ENCODE results near the gene ADAMTS8. TPM values are rescaled to one million over a fixed set of nuclear protein-coding genes. Genes with fewer than 3 reads are reported as not detected.

Gene ADAMTS8
- total and polyA plus RNA-seq, 4 donors: 0.02 to 0.08 (median 0.07) TPM; not detected in 1

DNA sequence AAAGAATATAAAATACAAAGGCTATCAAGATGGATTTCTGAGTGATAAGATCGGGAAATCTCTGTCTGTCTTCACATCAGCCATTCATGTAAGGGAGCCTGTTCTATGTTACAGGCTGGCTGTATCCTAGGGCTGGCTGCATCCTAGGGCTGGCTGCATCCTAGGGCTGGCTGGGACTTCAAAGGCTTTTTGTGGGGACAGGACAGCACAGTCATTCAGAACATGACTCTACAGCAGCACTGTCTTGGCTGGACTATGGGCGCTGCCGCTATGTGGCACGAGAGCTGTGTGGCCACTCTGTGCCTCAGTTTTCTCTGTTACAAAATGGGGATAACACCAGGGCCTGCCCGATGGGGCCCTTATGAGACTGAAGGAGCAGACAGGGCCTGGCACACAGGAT is 10.2 kb downstream of the ADAMTS8 start:
- Histone ChIP-seq H3K4me3 (ENCODE audit: low read depth in 1 of 3, low read length in 3 of 3) (no peak overlapping the region), H3K27ac (ENCODE audit: low read depth in 1 of 2, low read length in 2 of 2) (no peak overlapping the region), H3K36me3 (ENCODE audit: control insufficient read depth in 4 of 4, insufficient read depth in 3 of 4, low read depth in 1 of 4, low read length in 3 of 4) (no peaks in the 10 kb centered on the region), H3K4me1 (ENCODE audit: control insufficient read depth in 4 of 4, insufficient read depth in 4 of 4, low read length in 3 of 4) (peaks cover 0 to 5% (median 0%) of the 10 kb centered on the region in 4 donors), H3K9ac (ENCODE audit: low read depth in 1 of 2, low read length in 2 of 2) (no peak overlapping the region), H3K9me3 (ENCODE audit: control insufficient read depth in 4 of 4, low read length in 3 of 4) (no peaks in the 10 kb centered on the region), H3K27me3 (ENCODE audit: control insufficient read depth in 4 of 4, insufficient read depth in 4 of 4, low read length in 3 of 4) (no peaks in the 10 kb centered on the region)
- TF ChIP-seq GABPA (IDR thresholded peaks at IDR 0.05 in 1 of 2, conservative IDR thresholded peaks at IDR 0.05 in 1 of 2): no peak
- TF ChIP-seq HNF4A (conservative IDR thresholded peaks at IDR 0.05): no peak
- TF ChIP-seq, protein P1, sequence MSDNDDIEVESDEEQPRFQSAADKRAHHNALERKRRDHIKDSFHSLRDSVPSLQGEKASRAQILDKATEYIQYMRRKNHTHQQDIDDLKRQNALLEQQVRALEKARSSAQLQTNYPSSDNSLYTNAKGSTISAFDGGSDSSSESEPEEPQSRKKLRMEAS (IDR thresholded peaks at IDR 0.05): no peak
- no peak for TF ChIP-seq EGR1 (IDR thresholded peaks at IDR 0.05; ENCODE audit: low read depth in 2 of 2)
- WGBS: 95% methylated on average over 5 of the region's 5 CpGs
- no peak for DNase-seq (ENCODE audit: low spot score)

DNA sequence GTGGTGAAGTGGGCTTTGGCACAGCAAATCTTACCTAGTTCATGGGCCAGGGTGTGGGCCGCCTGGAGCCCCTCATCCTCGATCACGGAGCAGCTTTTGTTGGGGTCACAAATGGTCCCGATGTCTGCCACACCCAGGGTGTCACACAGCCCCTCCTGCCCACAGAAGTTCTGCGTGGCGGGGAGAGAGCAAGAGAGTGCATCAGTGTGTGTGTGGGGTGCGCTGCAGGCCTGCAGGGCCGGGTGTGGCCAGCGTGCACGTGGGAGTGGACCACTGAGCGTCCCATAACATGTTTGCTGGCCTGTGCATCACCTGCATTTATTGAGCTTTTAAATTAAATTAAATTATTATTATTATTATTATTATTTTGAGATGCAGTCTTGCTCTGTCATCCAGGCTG is 11.5 kb downstream of the ADAMTS8 start:
- no peak overlapping the region for H3K4me3 ChIP-seq (ENCODE audit: low read depth in 1 of 3, low read length in 3 of 3)
- peaks cover 0 to 5% (median 0%) of the 10 kb centered on the region in 4 donors for H3K4me1 ChIP-seq (ENCODE audit: control insufficient read depth in 4 of 4, insufficient read depth in 4 of 4, low read length in 3 of 4)
- H3K36me3 ChIP-seq (ENCODE audit: control insufficient read depth in 4 of 4, insufficient read depth in 3 of 4, low read depth in 1 of 4, low read length in 3 of 4): no peaks in the 10 kb centered on the region
- H3K27me3 ChIP-seq (ENCODE audit: control insufficient read depth in 4 of 4, insufficient read depth in 4 of 4, low read length in 3 of 4): no peaks in the 10 kb centered on the region
- TF ChIP-seq EGR1 (IDR thresholded peaks at IDR 0.05; ENCODE audit: low read depth in 2 of 2) (no peak), HNF4G (IDR thresholded peaks at IDR 0.05) (no peak), TAF1 (conservative IDR thresholded peaks at IDR 0.05) (no peak), RXRA (IDR thresholded peaks at IDR 0.05) (no peak), REST (IDR thresholded peaks at IDR 0.05) (no peak), HNF4A (conservative IDR thresholded peaks at IDR 0.05) (no peak)
- TF ChIP-seq, protein P2, sequence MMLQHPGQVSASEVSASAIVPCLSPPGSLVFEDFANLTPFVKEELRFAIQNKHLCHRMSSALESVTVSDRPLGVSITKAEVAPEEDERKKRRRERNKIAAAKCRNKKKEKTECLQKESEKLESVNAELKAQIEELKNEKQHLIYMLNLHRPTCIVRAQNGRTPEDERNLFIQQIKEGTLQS (IDR thresholded peaks at IDR 0.05): no peak
- no peaks in the 10 kb centered on the region for H3K9me3 ChIP-seq (ENCODE audit: control insufficient read depth in 4 of 4, low read length in 3 of 4)
- no peak for DNase-seq (ENCODE audit: low spot score)
- no peak overlapping the region for H3K9ac ChIP-seq (ENCODE audit: low read depth in 1 of 2, low read length in 2 of 2)
- H3K27ac ChIP-seq (ENCODE audit: low read depth in 1 of 2, low read length in 2 of 2): no peak overlapping the region
- 93% methylated on average over 11 of the region's 11 CpGs for WGBS

GRCh38 chr11:130416530-130416882 is 11.9 kb downstream of the ADAMTS8 start:
- Histone ChIP-seq H3K27me3 (ENCODE audit: control insufficient read depth in 4 of 4, insufficient read depth in 4 of 4, low read length in 3 of 4) (no peaks in the 10 kb centered on the region), H3K4me1 (ENCODE audit: control insufficient read depth in 4 of 4, insufficient read depth in 4 of 4, low read length in 3 of 4) (peaks cover 0 to 5% (median 0%) of the 10 kb centered on the region in 4 donors), H3K36me3 (ENCODE audit: control insufficient read depth in 4 of 4, insufficient read depth in 3 of 4, low read depth in 1 of 4, low read length in 3 of 4) (no peaks in the 10 kb centered on the region), H3K9me3 (ENCODE audit: control insufficient read depth in 4 of 4, low read length in 3 of 4) (no peaks in the 10 kb centered on the region), H3K4me3 (ENCODE audit: low read depth in 1 of 3, low read length in 3 of 3) (no peak overlapping the region), H3K27ac (ENCODE audit: low read depth in 1 of 2, low read length in 2 of 2) (no peak overlapping the region), H3K9ac (ENCODE audit: low read depth in 1 of 2, low read length in 2 of 2) (no peak overlapping the region)
- TF ChIP-seq YY1 (IDR thresholded peaks at IDR 0.05) (no peak), RAD21 (IDR thresholded peaks at IDR 0.05) (no peak), GABPA (IDR thresholded peaks at IDR 0.05 in 1 of 2, conservative IDR thresholded peaks at IDR 0.05 in 1 of 2) (no peak), HNF4G (IDR thresholded peaks at IDR 0.05) (no peak), FOXA2 (IDR thresholded peaks at IDR 0.05) (no peak), SP1 (IDR thresholded peaks at IDR 0.05) (no peak), ZBTB33 (IDR thresholded peaks at IDR 0.05) (no peak)
- TF ChIP-seq, protein P3, sequence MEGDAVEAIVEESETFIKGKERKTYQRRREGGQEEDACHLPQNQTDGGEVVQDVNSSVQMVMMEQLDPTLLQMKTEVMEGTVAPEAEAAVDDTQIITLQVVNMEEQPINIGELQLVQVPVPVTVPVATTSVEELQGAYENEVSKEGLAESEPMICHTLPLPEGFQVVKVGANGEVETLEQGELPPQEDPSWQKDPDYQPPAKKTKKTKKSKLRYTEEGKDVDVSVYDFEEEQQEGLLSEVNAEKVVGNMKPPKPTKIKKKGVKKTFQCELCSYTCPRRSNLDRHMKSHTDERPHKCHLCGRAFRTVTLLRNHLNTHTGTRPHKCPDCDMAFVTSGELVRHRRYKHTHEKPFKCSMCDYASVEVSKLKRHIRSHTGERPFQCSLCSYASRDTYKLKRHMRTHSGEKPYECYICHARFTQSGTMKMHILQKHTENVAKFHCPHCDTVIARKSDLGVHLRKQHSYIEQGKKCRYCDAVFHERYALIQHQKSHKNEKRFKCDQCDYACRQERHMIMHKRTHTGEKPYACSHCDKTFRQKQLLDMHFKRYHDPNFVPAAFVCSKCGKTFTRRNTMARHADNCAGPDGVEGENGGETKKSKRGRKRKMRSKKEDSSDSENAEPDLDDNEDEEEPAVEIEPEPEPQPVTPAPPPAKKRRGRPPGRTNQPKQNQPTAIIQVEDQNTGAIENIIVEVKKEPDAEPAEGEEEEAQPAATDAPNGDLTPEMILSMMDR (IDR thresholded peaks at IDR 0.05; ENCODE audit: low read depth, low read length, missing input control): no peak
- TF ChIP-seq, protein P2 (IDR thresholded peaks at IDR 0.05): no peak
- DNase-seq (ENCODE audit: low spot score): no peak
- 88% methylated on average over 12 of the region's 12 CpGs for WGBS

Measured in liver (tissue), 9 donors.